ENCODE measurements around the gene SUPV3L1. TPM values are rescaled to one million over a fixed set of nuclear protein-coding genes. Genes with fewer than 3 reads are reported as not detected.

Gene SUPV3L1
- 26.3 and 31.9 TPM in 2 replicates for total RNA-seq

GRCh38 chr10:69179743-69180524 is at the start of gene SUPV3L1:
SUPV3L1 (plus strand) TSS chr10:69180234; CDS start chr10:69180292, 58 bp downstream.

GRCh38 chr10:69220041-69220451 is 40.0 kb downstream of the SUPV3L1 start, which contains the start of gene HKDC1:
HKDC1 (plus strand) TSS chr10:69220332; CDS start chr10:69220436, 104 bp downstream.

Other genes starting within 250 kb of the SUPV3L1 start
- 131 and 155 TPM in 2 replicates for gene DDX21, start 224.1 kb upstream of the SUPV3L1 start, total RNA-seq
- 28.9 and 42.7 TPM in 2 replicates for gene KIFBP, start 191.4 kb upstream of the SUPV3L1 start, total RNA-seq
- 914 and 1,102 TPM in 2 replicates for gene SRGN, start 92.1 kb upstream of the SUPV3L1 start, total RNA-seq
- gene VPS26A, start 56.1 kb upstream of the SUPV3L1 start, total RNA-seq, result 36.7 and 42.9 TPM in 2 replicates
- gene HKDC1, start 40.1 kb downstream of the SUPV3L1 start, total RNA-seq, result under 0.01 TPM in 1 of 2 replicates, not detected in the other
- gene HK1, start 98.3 kb downstream of the SUPV3L1 start, total RNA-seq, result 128 and 151 TPM in 2 replicates
- under 0.01 TPM in 1 of 2 replicates, not detected in the other for gene TACR2, start 236.7 kb downstream of the SUPV3L1 start, total RNA-seq

All from epithelial cell of umbilical artery (primary cell).